ENCODE results near the gene NCBP1.
A peak's percentile ranks its signal among the peaks of the same experiment; 100 is the strongest.

The NCBP1 gene

GRCh38 chr9:97627624-97628023 lies 6.0 kb upstream of the NCBP1 start:
- TF ChIP-seq CTCF (IDR thresholded peaks at IDR 0.05; ENCODE audit: low read depth, low read length), result no peak
- in situ Hi-C loops (cut with HindIII; ENCODE audit: low sequenced_read_pairs), result no loop called here
- no peak overlapping the region for H3K4me3 ChIP-seq (ENCODE audit: low read depth, low read length)
- DNase-seq (ENCODE audit: low read depth, low spot score), result no peak

DNA sequence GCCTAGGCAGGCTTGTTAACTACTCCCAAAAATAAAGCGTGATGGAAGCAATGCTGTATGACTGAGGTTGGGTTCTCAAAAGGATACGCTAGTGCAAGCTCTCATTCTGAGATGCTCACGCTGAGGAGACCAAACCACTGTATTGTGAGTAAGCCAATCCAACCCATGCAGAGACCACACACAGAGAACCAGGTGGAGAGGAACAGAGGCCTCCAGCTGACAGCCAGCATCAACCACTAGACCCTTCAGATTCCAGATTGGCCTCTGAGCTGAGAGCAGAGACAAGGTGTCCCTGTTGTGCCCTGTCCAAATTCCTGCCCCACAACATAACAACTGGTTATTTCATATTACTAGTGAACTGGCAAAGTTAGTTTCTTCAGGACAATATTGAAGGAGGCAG lies 5.0 kb upstream of the NCBP1 start:
- H3K4me3 ChIP-seq (ENCODE audit: low read depth, low read length), result no peak overlapping the region
- in situ Hi-C loops (cut with HindIII; ENCODE audit: low sequenced_read_pairs), result no loop called here
- DNase-seq (ENCODE audit: low read depth, low spot score), result no peak
- no peak for TF ChIP-seq CTCF (IDR thresholded peaks at IDR 0.05; ENCODE audit: low read depth, low read length)

DNA sequence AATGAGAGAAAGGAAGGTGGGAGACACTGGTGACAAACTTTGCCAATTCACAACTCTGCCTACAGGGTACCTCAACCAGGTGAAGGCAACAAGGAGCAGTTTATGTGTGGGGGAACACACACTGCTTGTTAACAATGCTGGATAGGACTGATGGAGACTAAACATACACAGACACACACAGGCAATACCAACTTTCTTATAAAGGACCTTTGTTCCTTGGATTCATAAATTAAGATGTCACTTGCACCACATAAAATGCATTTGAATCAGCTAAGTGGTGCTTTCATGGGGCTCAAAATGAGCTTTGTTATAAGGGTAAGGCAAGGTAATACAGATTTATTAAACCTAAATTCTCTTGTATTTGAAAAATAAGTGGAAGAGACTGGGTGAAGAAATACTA lies 4.5 kb upstream of the NCBP1 start:
- TF ChIP-seq CTCF (IDR thresholded peaks at IDR 0.05; ENCODE audit: low read depth, low read length), result no peak
- no peak for DNase-seq (ENCODE audit: low read depth, low spot score)
- H3K4me3 ChIP-seq (ENCODE audit: low read depth, low read length), result no peak overlapping the region
- in situ Hi-C loops (cut with HindIII; ENCODE audit: low sequenced_read_pairs), result no loop called here

GRCh38 chr9:97630591-97630990 lies 3.0 kb upstream of the NCBP1 start:
- in situ Hi-C loops (cut with HindIII; ENCODE audit: low sequenced_read_pairs), result no loop called here
- no peak for TF ChIP-seq CTCF (IDR thresholded peaks at IDR 0.05; ENCODE audit: low read depth, low read length)
- no peak for DNase-seq (ENCODE audit: low read depth, low spot score)

DNA sequence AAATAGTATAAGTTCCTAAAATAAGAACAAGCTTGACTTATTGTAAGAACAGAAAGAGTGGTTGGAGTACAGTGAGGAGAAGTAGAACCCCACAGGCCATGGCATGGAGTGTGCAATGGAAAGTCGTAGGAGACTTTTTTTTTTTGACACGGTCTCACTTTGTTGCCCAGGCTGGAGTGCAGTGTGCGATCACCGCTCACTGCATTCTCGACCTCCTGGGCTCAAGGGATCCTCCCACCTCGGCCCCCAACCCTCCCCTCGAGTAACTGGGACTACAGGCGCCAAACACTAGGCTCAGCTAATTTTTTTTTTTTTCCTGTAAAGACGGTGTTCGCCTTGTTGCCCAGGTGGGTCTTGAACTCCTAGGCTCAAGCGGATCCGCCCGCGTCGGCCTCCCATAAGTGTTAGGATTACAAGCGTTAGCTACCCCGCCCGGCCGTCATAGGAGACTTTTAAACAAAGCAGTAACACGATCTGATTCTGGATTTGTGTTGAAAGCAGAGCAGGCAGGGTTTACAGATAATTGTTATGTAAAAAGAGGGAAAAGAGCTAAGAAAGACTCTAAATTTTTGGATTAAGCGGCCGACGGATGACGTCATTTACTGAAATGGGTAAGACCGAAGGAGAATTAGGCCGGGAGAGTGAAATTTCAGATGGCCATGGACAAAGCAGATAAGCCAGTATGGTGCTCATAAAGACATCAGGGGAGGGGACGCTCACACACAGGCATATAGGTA lies 1.2 kb upstream of the NCBP1 start:
- in situ Hi-C loops (cut with HindIII; ENCODE audit: low sequenced_read_pairs), result no loop called here
- peak overlapping the region; percentile 77 for H3K4me3 ChIP-seq (ENCODE audit: low read depth, low read length)
- DNase-seq (ENCODE audit: low read depth, low spot score), result no peak
- no peak for TF ChIP-seq CTCF (IDR thresholded peaks at IDR 0.05; ENCODE audit: low read depth, low read length)

More at GRCh38 chr9:97630591-97630990, 3.0 kb upstream of the NCBP1 start:
- H3K4me3 ChIP-seq (ENCODE audit: low read depth, low read length), result no peak overlapping the region

GRCh38 chr9:97633859-97634490 lies 354 bp downstream of the NCBP1 start:
- TF ChIP-seq CTCF (IDR thresholded peaks at IDR 0.05; ENCODE audit: low read depth, low read length), result no peak
- in situ Hi-C loops (cut with HindIII; ENCODE audit: low sequenced_read_pairs), result no loop called here
- no peak for DNase-seq (ENCODE audit: low read depth, low spot score)
- H3K4me3 ChIP-seq (ENCODE audit: low read depth, low read length), result peak overlapping the region; percentile 77

Measured in astrocyte of the spinal cord (primary cell).